CD4-positive, alpha-beta T cell treated with Interleukin-15 for 1 hour (primary cell): Measurements from ENCODE around the gene PLEKHO1.
A peak's percentile ranks its signal among the peaks of the same experiment; 100 is the strongest.
"Not testable (repeated sequence)": the region's sequence is repeated elsewhere in the genome, so short reads cannot be mapped to it uniquely, and the experiment has no call there.

Source experiments
- DNase-seq: peaks from one replicate; pipeline ENCODE4 v3.0.0-alpha.2; 2020

The PLEKHO1 gene

GRCh38 chr1:150176593-150176992, 26.9 kb downstream of the PLEKHO1 start:
- no peak for DNase-seq

GRCh38 chr1:150178548-150178947, 28.8 kb downstream of the PLEKHO1 start:
- DNase-seq, result no peak

- DNase-seq, result no peak
Measured at GRCh38 chr1:150179867-150180266, 30.2 kb downstream of the PLEKHO1 start.

GRCh38 chr1:150180474-150180873, 30.8 kb downstream of the PLEKHO1 start:
- no peak for DNase-seq

GRCh38 chr1:150182247-150182646, 32.5 kb downstream of the PLEKHO1 start:
- DNase-seq, result no peak

- DNase-seq, result no peak
Measured at GRCh38 chr1:150183061-150183460, 33.3 kb downstream of the PLEKHO1 start.

- no peak for DNase-seq
Measured at GRCh38 chr1:150185481-150185880, 35.8 kb downstream of the PLEKHO1 start.

- DNase-seq, result not testable (repeated sequence)
Measured at GRCh38 chr1:150186438-150186788, 36.7 kb downstream of the PLEKHO1 start.

- DNase-seq, result peak; percentile 33
Measured at GRCh38 chr1:150186789-150187559, 37.3 kb downstream of the PLEKHO1 start.

GRCh38 chr1:150187560-150187931, 37.8 kb downstream of the PLEKHO1 start:
- DNase-seq, result no peak

- no peak for DNase-seq
Measured at GRCh38 chr1:150192012-150192411, 42.3 kb downstream of the PLEKHO1 start.

- no peak for DNase-seq
Measured at GRCh38 chr1:150194381-150195031, 44.8 kb downstream of the PLEKHO1 start.

- no peak for DNase-seq
Measured at GRCh38 chr1:150196417-150196816, 46.7 kb downstream of the PLEKHO1 start.

- DNase-seq, result no peak
Measured at GRCh38 chr1:150207281-150207971, 57.7 kb downstream of the PLEKHO1 start.

GRCh38 chr1:150208460-150208859, 58.7 kb downstream of the PLEKHO1 start:
- DNase-seq, result not testable (repeated sequence)
